Measurements from ENCODE around the gene NSD1. TPM values are rescaled to one million over a fixed set of nuclear protein-coding genes. Genes with fewer than 3 reads are reported as not detected.
"Not testable (repeated sequence)": the region's sequence is repeated elsewhere in the genome, so short reads cannot be mapped to it uniquely, and the experiment has no call there.

NSD1 gene
- total RNA-seq, 1 donor = 32.9 TPM

GRCh38 chr5:177304392-177305119, 171.0 kb downstream of the NSD1 start:
- no peak for DNase-seq (ENCODE audit: low read depth in 2 of 3, low spot score in 2 of 3)

GRCh38 chr5:177306103-177306640, 172.6 kb downstream of the NSD1 start:
- DNase-seq (ENCODE audit: low read depth in 2 of 3, low spot score in 2 of 3) = not testable (repeated sequence)

- peak in 2 of 3 donors; percentile 81 to 86 for DNase-seq (ENCODE audit: low read depth in 2 of 3, low spot score in 2 of 3)
These were observed 173.3 kb downstream of the NSD1 start for GRCh38 chr5:177306674-177307543.

- no peak for DNase-seq (ENCODE audit: low read depth in 2 of 3, low spot score in 2 of 3)
These were observed 174.2 kb downstream of the NSD1 start for GRCh38 chr5:177307544-177308363.

GRCh38 chr5:177308740-177309139, 175.2 kb downstream of the NSD1 start:
- DNase-seq (ENCODE audit: low read depth in 2 of 3, low spot score in 2 of 3) = no peak

GRCh38 chr5:177309351-177310191, 176.0 kb downstream of the NSD1 start:
- peak in 2 of 3 donors; percentile 69 to 71 for DNase-seq (ENCODE audit: low read depth in 2 of 3, low spot score in 2 of 3)

GRCh38 chr5:177310332-177310731, 176.8 kb downstream of the NSD1 start:
- DNase-seq (ENCODE audit: low read depth in 2 of 3, low spot score in 2 of 3) = no peak

- DNase-seq (ENCODE audit: low read depth in 2 of 3, low spot score in 2 of 3) = peak in 2 of 3 donors; percentile 86 to 95
These were observed 177.3 kb downstream of the NSD1 start for GRCh38 chr5:177310757-177311391.

- no peak for DNase-seq (ENCODE audit: low read depth in 2 of 3, low spot score in 2 of 3)
These were observed 177.8 kb downstream of the NSD1 start for GRCh38 chr5:177311392-177311722.

- peak; percentile 68 to 98 (median 92) for DNase-seq (ENCODE audit: low read depth in 2 of 3, low spot score in 2 of 3)
These were observed 178.4 kb downstream of the NSD1 start, which contains the start of gene MXD3 for GRCh38 chr5:177311723-177312648. MXD3 (minus strand) TSS chr5:177311898; CDS start chr5:177311830, 68 bp downstream.

- peak in 1 of 3 donors; percentile 42 for DNase-seq (ENCODE audit: low read depth in 2 of 3, low spot score in 2 of 3)
These were observed 179.1 kb downstream of the NSD1 start for GRCh38 chr5:177312649-177313181.

GRCh38 chr5:177313561-177314259, 180.1 kb downstream of the NSD1 start:
- DNase-seq (ENCODE audit: low read depth in 2 of 3, low spot score in 2 of 3) = no peak

GRCh38 chr5:177314376-177315342, 181.1 kb downstream of the NSD1 start:
- DNase-seq (ENCODE audit: low read depth in 2 of 3, low spot score in 2 of 3) = no peak

GRCh38 chr5:177315411-177315810, 181.8 kb downstream of the NSD1 start:
- DNase-seq (ENCODE audit: low read depth in 2 of 3, low spot score in 2 of 3) = no peak

GRCh38 chr5:177316005-177316404, 182.4 kb downstream of the NSD1 start:
- no peak for DNase-seq (ENCODE audit: low read depth in 2 of 3, low spot score in 2 of 3)

- peak in 2 of 3 donors; percentile 78 to 87 for DNase-seq (ENCODE audit: low read depth in 2 of 3, low spot score in 2 of 3)
These were observed 184.4 kb downstream of the NSD1 start for GRCh38 chr5:177317959-177318377.

All from hematopoietic multipotent progenitor cell (in vitro differentiated cells).